Measurements from ENCODE around the gene IL12B.
"Not testable (repeated sequence)": the region's sequence is repeated elsewhere in the genome, so short reads cannot be mapped to it uniquely, and the experiment has no call there.

IL12B gene

GRCh38 chr5:159290741-159291140 is 39.5 kb downstream of the IL12B start:
- no peak for DNase-seq

- DNase-seq: peak; percentile 25 to 74
Measured at GRCh38 chr5:159286420-159287035, 43.8 kb downstream of the IL12B start.

GRCh38 chr5:159274676-159275075 is 55.6 kb downstream of the IL12B start:
- no peak for DNase-seq

GRCh38 chr5:159273923-159274322 is 56.4 kb downstream of the IL12B start:
- DNase-seq: no peak

GRCh38 chr5:159269723-159270122 is 60.6 kb downstream of the IL12B start:
- DNase-seq: no peak

GRCh38 chr5:159266764-159267163 is 63.5 kb downstream of the IL12B start:
- not testable (repeated sequence) for DNase-seq
